ENCODE measurements around the gene MS4A7.

Gene MS4A7

DNA sequence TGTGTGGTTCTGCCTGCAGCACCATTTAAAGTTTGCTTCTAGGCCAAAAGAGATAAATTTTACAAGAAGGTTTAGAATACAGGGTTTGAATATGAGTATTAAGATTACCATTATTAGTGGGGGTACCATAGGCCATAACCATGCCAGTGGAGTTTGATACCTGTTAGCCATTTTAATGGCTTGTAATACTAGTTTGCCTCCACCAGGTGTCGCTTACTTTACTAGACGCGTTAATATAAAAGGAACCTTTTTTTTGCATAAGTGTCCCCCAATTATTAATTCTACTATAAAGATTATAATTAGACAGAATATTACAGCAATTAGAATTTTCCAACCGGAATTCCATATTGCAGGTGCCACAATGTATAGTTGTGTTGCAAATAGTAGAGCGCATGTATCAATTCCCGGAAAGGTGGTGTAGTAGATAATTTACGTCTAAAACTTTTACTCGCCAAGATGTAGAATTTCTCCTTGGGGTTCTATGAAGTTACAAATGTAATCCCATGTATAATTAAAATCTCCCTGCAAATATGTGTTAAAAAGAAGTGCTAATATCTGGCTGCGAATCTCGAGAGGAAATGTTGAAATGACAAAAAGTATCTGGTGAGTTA, 35.1 kb upstream of the MS4A7 start:
- H4K20me1 ChIP-seq (ENCODE audit: low read depth, low read length): no peaks in the 10 kb centered on the region
- H2AFZ ChIP-seq (ENCODE audit: low read depth, low read length, severe bottlenecking): no peak overlapping the region

GRCh38 chr11:60344146-60344545, 34.2 kb upstream of the MS4A7 start:
- H3F3A ChIP-seq (ENCODE audit: insufficient read depth): no peaks in the 10 kb centered on the region
- H4K20me1 ChIP-seq (ENCODE audit: low read depth, low read length): no peaks in the 10 kb centered on the region
- H3K27me3 ChIP-seq (ENCODE audit: low read length): no peaks in the 10 kb centered on the region
- no peak overlapping the region for H3K9ac ChIP-seq (ENCODE audit: low read length)
- H3K9me3 ChIP-seq (ENCODE audit: insufficient read depth, low read length): no peaks in the 10 kb centered on the region
- TF ChIP-seq, protein P1, sequence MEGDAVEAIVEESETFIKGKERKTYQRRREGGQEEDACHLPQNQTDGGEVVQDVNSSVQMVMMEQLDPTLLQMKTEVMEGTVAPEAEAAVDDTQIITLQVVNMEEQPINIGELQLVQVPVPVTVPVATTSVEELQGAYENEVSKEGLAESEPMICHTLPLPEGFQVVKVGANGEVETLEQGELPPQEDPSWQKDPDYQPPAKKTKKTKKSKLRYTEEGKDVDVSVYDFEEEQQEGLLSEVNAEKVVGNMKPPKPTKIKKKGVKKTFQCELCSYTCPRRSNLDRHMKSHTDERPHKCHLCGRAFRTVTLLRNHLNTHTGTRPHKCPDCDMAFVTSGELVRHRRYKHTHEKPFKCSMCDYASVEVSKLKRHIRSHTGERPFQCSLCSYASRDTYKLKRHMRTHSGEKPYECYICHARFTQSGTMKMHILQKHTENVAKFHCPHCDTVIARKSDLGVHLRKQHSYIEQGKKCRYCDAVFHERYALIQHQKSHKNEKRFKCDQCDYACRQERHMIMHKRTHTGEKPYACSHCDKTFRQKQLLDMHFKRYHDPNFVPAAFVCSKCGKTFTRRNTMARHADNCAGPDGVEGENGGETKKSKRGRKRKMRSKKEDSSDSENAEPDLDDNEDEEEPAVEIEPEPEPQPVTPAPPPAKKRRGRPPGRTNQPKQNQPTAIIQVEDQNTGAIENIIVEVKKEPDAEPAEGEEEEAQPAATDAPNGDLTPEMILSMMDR (IDR thresholded peaks at IDR 0.05; ENCODE audit: insufficient read depth, low read length, poor library complexity, severe bottlenecking): no peak
- no peaks in the 10 kb centered on the region for H3K9me2 ChIP-seq (replicated peaks; ENCODE audit: insufficient read depth, low read length)
- H3K4me2 ChIP-seq (ENCODE audit: low read depth, low read length, poor library complexity, severe bottlenecking): no peak overlapping the region
- H3K36me3 ChIP-seq (ENCODE audit: low read length): no peaks in the 10 kb centered on the region
- H2AFZ ChIP-seq (ENCODE audit: low read depth, low read length, severe bottlenecking): no peak overlapping the region
- H3K4me3 ChIP-seq (ENCODE audit: insufficient read depth, low read length, poor library complexity, severe bottlenecking): no peak overlapping the region
- H3K27ac ChIP-seq (ENCODE audit: low read depth, low read length): no peak overlapping the region
- H3K79me2 ChIP-seq (ENCODE audit: insufficient read depth, low read length): no peaks in the 10 kb centered on the region

More for the DNA sequence above, 35.1 kb upstream of the MS4A7 start:
- Histone ChIP-seq H3K9me2 (replicated peaks; ENCODE audit: insufficient read depth, low read length) (no peaks in the 10 kb centered on the region), H3K36me3 (ENCODE audit: low read length) (no peaks in the 10 kb centered on the region), H3K27ac (ENCODE audit: low read depth, low read length) (no peak overlapping the region), H3K4me3 (ENCODE audit: insufficient read depth, low read length, poor library complexity, severe bottlenecking) (no peak overlapping the region), H3K9me3 (ENCODE audit: insufficient read depth, low read length) (no peaks in the 10 kb centered on the region), H3K9ac (ENCODE audit: low read length) (no peak overlapping the region), H3K27me3 (ENCODE audit: low read length) (no peaks in the 10 kb centered on the region), H3F3A (ENCODE audit: insufficient read depth) (no peaks in the 10 kb centered on the region), H3K79me2 (ENCODE audit: insufficient read depth, low read length) (no peaks in the 10 kb centered on the region), H3K4me2 (ENCODE audit: low read depth, low read length, poor library complexity, severe bottlenecking) (no peak overlapping the region)
- TF ChIP-seq EZH2phosphoT487 (conservative IDR thresholded peaks at IDR 0.05; ENCODE audit: low read length): no peak
- TF ChIP-seq, protein P1 (IDR thresholded peaks at IDR 0.05; ENCODE audit: insufficient read depth, low read length, poor library complexity, severe bottlenecking): peak; percentile 58

DNA sequence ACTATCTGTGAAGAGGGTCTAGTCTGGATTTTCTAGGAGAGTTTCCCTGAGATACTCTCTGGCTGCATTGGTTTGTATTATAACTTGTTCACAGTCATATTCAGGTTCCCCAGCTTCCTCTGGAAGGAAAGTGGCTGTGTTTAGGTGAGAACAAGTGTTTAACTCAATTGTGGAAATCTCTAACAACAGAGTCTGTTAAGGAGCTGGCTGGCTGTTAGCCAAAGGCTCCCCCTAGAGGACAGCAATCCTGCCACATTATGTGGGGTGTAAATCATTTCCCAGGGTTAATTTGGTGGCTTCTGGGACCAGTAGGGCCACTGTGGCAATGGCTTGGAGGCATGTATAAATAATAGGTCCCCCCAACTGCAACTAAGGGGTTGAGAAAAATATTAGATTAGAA, 32.8 kb upstream of the MS4A7 start:
- no peak overlapping the region for H3K4me3 ChIP-seq (ENCODE audit: insufficient read depth, low read length, poor library complexity, severe bottlenecking)
- H3K9me2 ChIP-seq (replicated peaks; ENCODE audit: insufficient read depth, low read length): no peaks in the 10 kb centered on the region
- H3K4me2 ChIP-seq (ENCODE audit: low read depth, low read length, poor library complexity, severe bottlenecking): no peak overlapping the region

More for the DNA sequence above, 32.8 kb upstream of the MS4A7 start:
- no peaks in the 10 kb centered on the region for H3K79me2 ChIP-seq (ENCODE audit: insufficient read depth, low read length)
- H3K36me3 ChIP-seq (ENCODE audit: low read length): no peaks in the 10 kb centered on the region
- H3K27me3 ChIP-seq (ENCODE audit: low read length): no peaks in the 10 kb centered on the region
- H2AFZ ChIP-seq (ENCODE audit: low read depth, low read length, severe bottlenecking): peak overlapping the region; percentile 42
- no peaks in the 10 kb centered on the region for H4K20me1 ChIP-seq (ENCODE audit: low read depth, low read length)
- no peak for TF ChIP-seq EZH2phosphoT487 (conservative IDR thresholded peaks at IDR 0.05; ENCODE audit: low read length)
- TF ChIP-seq, protein P1 (IDR thresholded peaks at IDR 0.05; ENCODE audit: insufficient read depth, low read length, poor library complexity, severe bottlenecking): peak; percentile 81
- H3K9me3 ChIP-seq (ENCODE audit: insufficient read depth, low read length): no peaks in the 10 kb centered on the region
- no peak overlapping the region for H3K9ac ChIP-seq (ENCODE audit: low read length)
- no peak overlapping the region for H3K27ac ChIP-seq (ENCODE audit: low read depth, low read length)
- no peaks in the 10 kb centered on the region for H3F3A ChIP-seq (ENCODE audit: insufficient read depth)

Measured in SU-DHL-6 (cell line).